PFSK-1 (cell line): ENCODE data around the gene DNAJB8.

Experiments used
- FOXP2 ChIP-seq: optimal IDR thresholded peaks from 2 replicates; pipeline ENCODE3; 2011; ENCODE audit warnings: borderline replicate concordance, control low read depth, inconsistent platforms; ENCODE audit not compliant: insufficient read depth; ENCODE audit errors: extremely low read length, extremely low read depth
- POLR2AphosphoS5 ChIP-seq: IDR thresholded peaks from 2 replicates; pipeline ENCODE4 v1.6.1; 2012; ENCODE audit warnings: low read depth, mild to moderate bottlenecking, control low read depth, low read length, moderate library complexity
- SIN3A ChIP-seq: IDR thresholded peaks from 2 replicates; pipeline ENCODE4 v1.6.1; 2012; ENCODE audit warnings: mild to moderate bottlenecking, low read length, moderate library complexity, borderline replicate concordance; ENCODE audit not compliant: insufficient read depth
- TAF1 ChIP-seq: IDR thresholded peaks from 2 replicates; pipeline ENCODE4 v1.6.1; 2012; ENCODE audit warnings: low read length, control low read depth, borderline replicate concordance; ENCODE audit not compliant: insufficient read depth
- TF ChIP-seq, protein P1 (sequence below), 2 experiments: IDR thresholded peaks; 2 replicates each; pipeline versions ENCODE4 v1.6.1 to v1.8.0; 2011 to 2012; ENCODE audit warnings: low read depth in 2 of 2, low read length in 2 of 2, control low read depth in 1 of 2, inconsistent platforms in 1 of 2, mild to moderate bottlenecking in 1 of 2, moderate library complexity in 1 of 2; ENCODE audit not compliant: insufficient read depth in 1 of 2

Gene DNAJB8

GRCh38 chr3:128420720-128421438, 45.8 kb downstream of the DNAJB8 start:
- no peak for TF ChIP-seq FOXP2
- TF ChIP-seq TAF1, result no peak
- TF ChIP-seq POLR2AphosphoS5, result no peak
- no peak for TF ChIP-seq SIN3A
- TF ChIP-seq, protein P1, sequence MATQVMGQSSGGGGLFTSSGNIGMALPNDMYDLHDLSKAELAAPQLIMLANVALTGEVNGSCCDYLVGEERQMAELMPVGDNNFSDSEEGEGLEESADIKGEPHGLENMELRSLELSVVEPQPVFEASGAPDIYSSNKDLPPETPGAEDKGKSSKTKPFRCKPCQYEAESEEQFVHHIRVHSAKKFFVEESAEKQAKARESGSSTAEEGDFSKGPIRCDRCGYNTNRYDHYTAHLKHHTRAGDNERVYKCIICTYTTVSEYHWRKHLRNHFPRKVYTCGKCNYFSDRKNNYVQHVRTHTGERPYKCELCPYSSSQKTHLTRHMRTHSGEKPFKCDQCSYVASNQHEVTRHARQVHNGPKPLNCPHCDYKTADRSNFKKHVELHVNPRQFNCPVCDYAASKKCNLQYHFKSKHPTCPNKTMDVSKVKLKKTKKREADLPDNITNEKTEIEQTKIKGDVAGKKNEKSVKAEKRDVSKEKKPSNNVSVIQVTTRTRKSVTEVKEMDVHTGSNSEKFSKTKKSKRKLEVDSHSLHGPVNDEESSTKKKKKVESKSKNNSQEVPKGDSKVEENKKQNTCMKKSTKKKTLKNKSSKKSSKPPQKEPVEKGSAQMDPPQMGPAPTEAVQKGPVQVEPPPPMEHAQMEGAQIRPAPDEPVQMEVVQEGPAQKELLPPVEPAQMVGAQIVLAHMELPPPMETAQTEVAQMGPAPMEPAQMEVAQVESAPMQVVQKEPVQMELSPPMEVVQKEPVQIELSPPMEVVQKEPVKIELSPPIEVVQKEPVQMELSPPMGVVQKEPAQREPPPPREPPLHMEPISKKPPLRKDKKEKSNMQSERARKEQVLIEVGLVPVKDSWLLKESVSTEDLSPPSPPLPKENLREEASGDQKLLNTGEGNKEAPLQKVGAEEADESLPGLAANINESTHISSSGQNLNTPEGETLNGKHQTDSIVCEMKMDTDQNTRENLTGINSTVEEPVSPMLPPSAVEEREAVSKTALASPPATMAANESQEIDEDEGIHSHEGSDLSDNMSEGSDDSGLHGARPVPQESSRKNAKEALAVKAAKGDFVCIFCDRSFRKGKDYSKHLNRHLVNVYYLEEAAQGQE (IDR thresholded peaks at IDR 0.05; ENCODE audit: insufficient read depth in 1 of 2, low read depth in 2 of 2, low read length in 2 of 2), result no peak

DNA sequence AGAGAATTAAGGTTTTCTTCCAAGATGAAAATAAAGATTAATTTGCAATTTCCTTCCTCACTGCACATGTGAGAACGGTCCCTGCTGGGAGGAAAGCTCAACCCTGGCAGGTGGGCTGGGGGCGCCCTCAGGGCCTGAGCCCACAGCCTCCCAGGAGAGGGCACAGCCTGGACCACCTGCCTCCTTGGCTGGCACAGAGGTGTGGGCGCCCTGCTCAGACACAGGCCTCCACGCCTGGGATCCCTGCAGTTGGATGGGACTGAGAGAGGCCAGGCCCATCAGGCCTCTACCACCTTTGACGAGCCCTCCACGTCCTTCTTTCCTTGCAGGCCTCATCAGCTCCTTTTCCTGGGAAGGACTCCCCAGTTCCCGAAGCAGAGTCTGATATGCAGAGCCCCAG, 46.4 kb downstream of the DNAJB8 start:
- TF ChIP-seq TAF1 (no peak), SIN3A (no peak), POLR2AphosphoS5 (no peak), FOXP2 (no peak)
- TF ChIP-seq, protein P1 (IDR thresholded peaks at IDR 0.05; ENCODE audit: insufficient read depth in 1 of 2, low read depth in 2 of 2, low read length in 2 of 2), result no peak

DNA sequence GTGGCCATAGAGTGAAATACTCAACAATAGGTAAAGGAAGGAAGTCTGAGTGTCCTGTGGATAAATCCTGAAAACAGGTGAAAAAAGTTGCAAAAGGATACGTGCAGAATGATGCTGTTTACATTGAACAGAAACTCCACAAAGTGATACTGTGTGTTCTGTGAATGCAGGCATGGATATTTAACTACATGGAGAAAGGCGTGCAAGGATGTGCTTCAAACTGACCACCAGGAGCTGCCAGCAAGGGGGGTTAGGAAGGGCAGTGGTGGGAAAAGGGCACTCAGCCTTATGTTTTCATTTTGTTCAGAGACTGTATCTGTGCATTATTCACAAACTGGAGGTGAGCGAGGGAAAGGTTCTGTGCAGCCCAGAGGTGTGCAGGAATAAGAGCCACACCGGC, 47.4 kb downstream of the DNAJB8 start:
- TF ChIP-seq POLR2AphosphoS5 (no peak), FOXP2 (no peak), TAF1 (no peak), SIN3A (no peak)
- TF ChIP-seq, protein P1 (IDR thresholded peaks at IDR 0.05; ENCODE audit: insufficient read depth in 1 of 2, low read depth in 2 of 2, low read length in 2 of 2), result no peak

GRCh38 chr3:128418900-128419299, 47.8 kb downstream of the DNAJB8 start:
- TF ChIP-seq TAF1, result no peak
- no peak for TF ChIP-seq POLR2AphosphoS5
- TF ChIP-seq FOXP2, result no peak
- TF ChIP-seq, protein P1 (IDR thresholded peaks at IDR 0.05; ENCODE audit: insufficient read depth in 1 of 2, low read depth in 2 of 2, low read length in 2 of 2), result no peak
- no peak for TF ChIP-seq SIN3A
